MG63 (cell line): ENCODE measurements around the gene ZNF226. TPM values are rescaled to one million over a fixed set of nuclear protein-coding genes. Genes with fewer than 3 reads are reported as not detected.
"Not testable (repeated sequence)": the region's sequence is repeated elsewhere in the genome, so short reads cannot be mapped to it uniquely, and the experiment has no call there.

Source experiments
- DNase-seq: peaks from one replicate; pipeline ENCODE4 v3.0.0-alpha.2; 2020
- H3K27me3 ChIP-seq: fragments of 250-450 bp; sonication (Bioruptor Pico); 2 replicates; pipeline ENCODE4 v1.5.1; 2020; ENCODE audit warnings: mild to moderate bottlenecking, moderate library complexity
- H3K36me3 ChIP-seq: fragments of 250-450 bp; sonication (Bioruptor Pico); 2 replicates; pipeline ENCODE4 v1.5.1; 2020; ENCODE audit warnings: mild to moderate bottlenecking, moderate library complexity
- H3K4me3 ChIP-seq: fragments of 250-450 bp; sonication (Bioruptor Pico); 2 replicates; pipeline ENCODE4 v1.5.1; 2020; ENCODE audit warnings: mild to moderate bottlenecking, moderate library complexity
- H3K9me3 ChIP-seq: fragments of 250-450 bp; sonication (Bioruptor Pico); 2 replicates; pipeline ENCODE4 v1.5.1; 2020; ENCODE audit warnings: mild to moderate bottlenecking, moderate library complexity
- total RNA-seq: library from RNA; depleted of rRNA; stranded (reverse); fragments of >200 nt; shearing (Covaris generic); gene quantifications from 2 replicates; pipeline ENCODE4 v1.2.3, GENCODE V29; 2014; ENCODE audit warnings: low replicate concordance; rRNA removed

ZNF226 gene
- 8.8 and 12.7 TPM in 2 replicates for total RNA-seq

DNA sequence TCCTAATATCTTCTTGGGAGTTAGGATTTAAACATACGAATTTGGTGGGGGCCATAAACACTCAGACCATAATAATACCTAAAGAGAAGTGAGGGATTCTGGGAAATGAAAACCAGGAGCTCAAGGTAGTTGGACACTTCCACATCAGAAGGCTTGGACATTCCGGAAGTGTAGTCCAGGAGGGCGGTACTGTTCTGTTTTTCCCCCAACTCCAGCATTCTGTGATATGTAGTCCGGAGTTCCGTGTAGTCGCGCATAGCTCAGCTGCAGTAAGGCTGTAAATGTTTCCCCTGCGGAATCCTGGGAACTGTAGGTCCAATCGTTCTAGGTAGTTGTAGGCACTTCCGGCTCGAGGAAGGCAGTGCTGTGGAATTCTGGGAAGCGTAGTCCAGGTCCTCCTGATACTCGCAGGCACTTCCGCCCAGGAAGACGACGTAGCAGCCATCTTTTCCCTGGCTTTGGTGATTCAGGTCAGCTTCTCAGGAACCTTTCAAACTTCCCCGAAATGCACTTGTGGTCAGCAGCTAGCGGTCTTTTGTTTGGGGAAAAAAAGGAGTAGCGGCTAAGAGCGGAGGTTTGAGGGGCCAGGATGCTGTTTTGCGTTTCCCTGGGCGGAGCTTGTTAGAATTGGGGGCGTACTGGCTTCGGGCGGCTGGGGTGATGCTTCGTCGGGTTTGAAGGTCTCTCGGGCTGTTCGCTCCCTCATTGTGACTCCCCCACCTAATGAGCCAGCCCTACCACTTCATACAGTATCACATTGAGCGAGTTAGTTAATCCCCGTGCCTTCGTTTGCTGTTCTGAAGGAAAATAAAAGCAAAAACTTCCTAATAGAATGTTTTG, at the start of gene ZNF226:
Gene ZNF226, plus strand, starts transcription at position 428 of the 840 bp plus-strand sequence. CDS start 4,981 bp downstream, outside the sequence.
- peak; percentile 95 for DNase-seq
- H3K9me3 ChIP-seq = peaks cover 32% of the 10 kb centered on the region
- H3K27me3 ChIP-seq = no peaks in the 10 kb centered on the region
- H3K36me3 ChIP-seq = peaks cover 37% of the 10 kb centered on the region
- H3K4me3 ChIP-seq = peak within 1 kb of the TSS; percentile 87

DNA sequence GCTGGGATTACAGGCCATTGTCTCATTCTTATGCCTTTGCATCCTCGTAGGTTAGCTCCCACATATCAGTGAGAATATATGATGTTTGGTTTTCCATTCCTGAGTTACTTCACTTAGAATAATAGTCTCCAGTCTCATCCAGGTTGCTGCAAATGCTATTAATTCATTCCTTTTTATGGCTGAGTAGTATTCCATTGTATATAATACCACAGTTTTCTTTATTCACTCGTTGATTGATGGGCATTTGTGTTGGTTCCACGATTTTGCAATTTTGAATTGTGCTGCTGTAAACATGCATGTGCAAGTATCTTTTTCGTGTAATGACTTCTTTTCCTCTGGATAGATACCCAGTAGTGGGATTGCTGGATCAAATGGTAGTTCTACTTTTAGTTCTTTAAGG, 43.7 kb upstream of the ZNF226 start:
- H3K27me3 ChIP-seq, H3K4me3 ChIP-seq, DNase-seq: not testable (repeated sequence)
- Histone ChIP-seq H3K36me3 (peaks cover 56% of the 10 kb centered on the region), H3K9me3 (peaks cover 11% of the 10 kb centered on the region)

- H3K9me3 ChIP-seq = peaks cover 31% of the 10 kb centered on the region
- no peaks in the 10 kb centered on the region for H3K27me3 ChIP-seq
- no peak for DNase-seq
- no peak overlapping the region for H3K4me3 ChIP-seq
- peaks cover 43% of the 10 kb centered on the region for H3K36me3 ChIP-seq
Observed at GRCh38 chr19:44131955-44132354, 32.9 kb upstream of the ZNF226 start.

DNA sequence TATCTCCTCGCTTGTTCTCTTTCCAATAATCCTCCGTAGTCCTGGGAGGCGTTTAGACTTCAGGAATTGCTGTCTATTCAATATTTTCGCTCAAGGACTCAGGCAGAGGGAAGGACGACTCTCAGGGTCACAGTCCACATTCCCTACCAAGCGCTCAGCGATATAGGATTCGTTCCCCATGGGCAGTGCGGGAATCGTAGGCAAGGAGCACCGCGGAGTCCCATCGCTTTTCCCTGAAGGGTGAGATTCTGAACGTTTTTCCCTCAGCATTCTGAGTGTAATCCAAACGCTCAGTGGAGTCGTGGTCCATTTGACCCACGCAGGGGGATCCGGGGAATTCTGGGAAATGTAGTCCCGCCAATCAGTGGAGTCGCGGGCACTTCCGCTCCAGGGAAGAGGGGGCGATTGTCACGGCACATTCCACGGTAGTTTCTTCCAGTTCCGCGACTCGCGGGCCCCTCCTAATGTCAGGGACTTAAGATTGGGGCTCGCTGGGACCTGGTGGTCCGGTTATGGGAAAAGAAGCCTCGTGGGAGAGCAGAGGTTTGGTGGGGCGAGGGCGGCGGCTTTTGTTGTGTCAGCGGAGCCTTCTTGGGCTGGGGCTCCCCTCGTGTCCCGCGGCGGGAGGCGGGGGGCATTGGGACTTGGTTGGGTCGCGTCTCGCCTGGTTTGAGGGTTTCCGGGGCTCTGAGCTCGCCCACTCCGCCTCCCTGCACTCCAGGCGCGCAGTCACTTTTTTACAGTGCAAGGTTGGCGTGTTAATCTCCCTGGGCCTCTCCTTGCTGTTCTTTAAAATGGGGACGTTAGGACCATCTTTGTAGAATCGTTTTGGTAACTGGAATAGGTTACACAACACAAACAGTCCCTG, 23.5 kb upstream of the ZNF226 start, which contains the start of gene ZNF234:
Gene ZNF234, plus strand, starts transcription at position 364 of the 868 bp plus-strand sequence. CDS start 3,079 bp downstream, outside the sequence.
- H3K9me3 ChIP-seq = peaks cover 8% of the 10 kb centered on the region
- peak within 1 kb of the TSS; percentile 82 for H3K4me3 ChIP-seq
- peak; percentile 88 for DNase-seq
- H3K27me3 ChIP-seq = no peaks in the 10 kb centered on the region
- peaks cover 26% of the 10 kb centered on the region for H3K36me3 ChIP-seq

DNA sequence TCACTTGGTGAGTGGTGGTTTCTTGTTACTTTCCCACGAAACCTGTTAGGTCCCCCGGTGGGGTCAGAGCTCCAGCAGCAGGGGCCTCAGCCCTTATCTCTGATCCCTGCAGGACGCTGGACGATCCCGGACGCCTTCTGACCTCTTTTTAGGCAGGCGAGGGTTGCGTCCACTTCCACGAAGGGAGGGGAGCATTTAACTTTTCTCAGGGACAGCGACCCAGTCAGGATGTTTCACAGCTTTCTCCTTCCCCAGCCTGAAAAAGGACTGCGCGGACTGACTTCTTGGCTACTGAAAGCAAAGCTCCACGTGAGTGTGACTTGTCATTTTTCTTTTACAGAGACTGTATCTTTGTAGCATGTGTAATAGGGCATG, 22.9 kb upstream of the ZNF226 start:
- peak overlapping the region; percentile 82 for H3K4me3 ChIP-seq
- H3K27me3 ChIP-seq = no peaks in the 10 kb centered on the region
- H3K9me3 ChIP-seq = peaks cover 4% of the 10 kb centered on the region

DNA sequence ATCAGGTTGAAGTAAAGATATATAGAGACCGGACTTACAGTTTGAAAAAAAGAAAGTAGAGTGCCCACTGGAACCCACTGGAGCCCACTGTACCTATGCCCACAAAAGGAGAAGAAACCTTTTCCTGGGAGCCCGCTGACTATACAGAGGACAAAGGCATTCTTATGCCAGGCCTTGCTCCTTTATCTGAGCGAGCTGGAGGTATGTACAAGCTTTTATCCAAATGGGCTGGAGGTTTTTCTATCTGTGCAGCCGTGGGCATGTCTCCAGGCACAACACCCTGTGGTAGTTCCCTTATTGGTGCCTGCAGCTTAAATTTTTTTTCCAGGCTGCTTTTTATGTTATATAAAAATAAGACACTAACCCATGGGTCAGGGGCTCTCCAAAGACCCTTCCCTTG, 15.1 kb upstream of the ZNF226 start:
- H3K9me3 ChIP-seq = peaks cover 7% of the 10 kb centered on the region
- no peak for DNase-seq
- H3K27me3 ChIP-seq = no peaks in the 10 kb centered on the region
- H3K36me3 ChIP-seq = peaks cover 81% of the 10 kb centered on the region
- H3K4me3 ChIP-seq = no peak overlapping the region

More for the DNA sequence above, 22.9 kb upstream of the ZNF226 start:
- H3K36me3 ChIP-seq = peaks cover 30% of the 10 kb centered on the region
- peak; percentile 13 for DNase-seq

- Histone ChIP-seq H3K9me3 (peaks cover 20% of the 10 kb centered on the region), H3K27me3 (no peaks in the 10 kb centered on the region), H3K4me3 (no peak overlapping the region), H3K36me3 (peaks cover 76% of the 10 kb centered on the region)
- DNase-seq = no peak
Observed at GRCh38 chr19:44151491-44151890, 13.4 kb upstream of the ZNF226 start.

DNA sequence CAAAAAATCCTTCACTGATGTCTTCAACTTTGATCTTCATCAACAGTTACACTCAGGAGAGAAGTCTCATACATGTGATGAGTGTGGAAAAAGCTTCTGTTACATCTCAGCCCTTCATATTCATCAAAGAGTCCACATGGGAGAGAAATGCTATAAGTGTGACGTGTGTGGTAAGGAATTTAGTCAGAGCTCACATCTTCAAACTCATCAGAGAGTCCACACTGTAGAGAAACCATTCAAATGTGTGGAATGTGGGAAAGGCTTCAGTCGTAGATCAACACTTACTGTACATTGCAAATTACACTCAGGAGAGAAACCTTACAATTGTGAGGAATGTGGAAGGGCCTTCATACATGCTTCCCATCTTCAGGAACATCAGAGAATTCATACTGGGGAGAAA, 8.4 kb upstream of the ZNF226 start:
- Histone ChIP-seq H3K4me3 (no peak overlapping the region), H3K9me3 (peaks cover 47% of the 10 kb centered on the region), H3K27me3 (no peaks in the 10 kb centered on the region), H3K36me3 (peaks cover 50% of the 10 kb centered on the region)
- DNase-seq = no peak

- peaks cover 27% of the 10 kb centered on the region for H3K36me3 ChIP-seq
- H3K4me3 ChIP-seq = no peak overlapping the region
- H3K9me3 ChIP-seq = peaks cover 28% of the 10 kb centered on the region
- DNase-seq = no peak
- no peaks in the 10 kb centered on the region for H3K27me3 ChIP-seq
Observed at GRCh38 chr19:44163789-44164188, 1.1 kb upstream of the ZNF226 start.

- Histone ChIP-seq H3K27me3 (no peaks in the 10 kb centered on the region), H3K4me3 (peak overlapping the region; percentile 87), H3K36me3 (peaks cover 31% of the 10 kb centered on the region), H3K9me3 (peaks cover 28% of the 10 kb centered on the region)
- DNase-seq = no peak
Observed at GRCh38 chr19:44164327-44164672, 600 bp upstream of the ZNF226 start.

DNA sequence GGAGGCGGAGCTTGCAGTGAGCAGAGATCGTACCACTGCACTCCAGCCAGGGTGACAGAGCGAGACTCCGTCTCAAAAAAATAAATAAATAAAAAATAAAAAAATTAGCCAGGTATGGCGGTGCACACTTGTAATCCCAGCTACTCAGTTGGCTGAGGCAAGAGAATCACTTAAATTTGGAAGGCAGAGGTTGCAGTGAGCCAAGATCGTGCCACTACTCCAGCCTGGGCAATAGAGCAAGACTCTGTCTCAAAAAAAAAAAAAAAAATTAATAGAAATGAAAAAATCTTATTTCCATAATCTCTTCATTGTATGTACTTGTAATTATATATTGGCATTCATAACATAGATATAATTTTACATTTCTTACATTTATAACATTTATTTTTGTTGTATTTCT, 5.8 kb downstream of the ZNF226 start:
- H3K4me3 ChIP-seq, H3K27me3 ChIP-seq, DNase-seq: not testable (repeated sequence)
- peaks cover 91% of the 10 kb centered on the region for H3K36me3 ChIP-seq
- H3K9me3 ChIP-seq = peaks cover 30% of the 10 kb centered on the region

GRCh38 chr19:44176590-44176989, 11.7 kb downstream of the ZNF226 start:
- DNase-seq = no peak
- Histone ChIP-seq H3K9me3 (peaks cover 42% of the 10 kb centered on the region), H3K4me3 (no peak overlapping the region), H3K27me3 (no peaks in the 10 kb centered on the region), H3K36me3 (peaks cover 61% of the 10 kb centered on the region)

DNA sequence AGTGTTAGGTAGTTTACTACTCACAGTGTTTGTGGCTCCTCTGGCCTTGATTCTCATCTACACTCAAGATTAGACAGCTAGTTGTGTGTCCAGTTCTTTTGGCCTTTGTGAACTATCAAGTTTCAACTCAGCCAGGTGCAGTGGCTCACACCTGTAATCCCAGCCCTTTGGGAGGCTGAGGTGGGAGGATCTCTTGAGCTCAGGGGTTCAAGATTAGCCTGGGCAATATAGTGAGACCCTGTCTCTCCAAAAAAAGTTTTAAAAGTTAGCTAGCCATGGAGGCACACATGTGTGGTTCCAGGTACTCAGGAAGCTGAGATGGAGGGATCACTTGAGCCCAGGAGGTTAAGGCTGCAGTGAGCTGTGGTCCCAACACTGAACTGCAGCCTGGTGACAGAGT, 16.1 kb downstream of the ZNF226 start:
- H3K27me3 ChIP-seq = no peaks in the 10 kb centered on the region
- H3K36me3 ChIP-seq = peaks cover 17% of the 10 kb centered on the region
- H3K9me3 ChIP-seq = peaks cover 27% of the 10 kb centered on the region
- DNase-seq = no peak
- H3K4me3 ChIP-seq = no peak overlapping the region

- Histone ChIP-seq H3K9me3 (peaks cover 18% of the 10 kb centered on the region), H3K27me3 (no peaks in the 10 kb centered on the region)
Observed at GRCh38 chr19:44182145-44182544, 17.2 kb downstream of the ZNF226 start.

DNA sequence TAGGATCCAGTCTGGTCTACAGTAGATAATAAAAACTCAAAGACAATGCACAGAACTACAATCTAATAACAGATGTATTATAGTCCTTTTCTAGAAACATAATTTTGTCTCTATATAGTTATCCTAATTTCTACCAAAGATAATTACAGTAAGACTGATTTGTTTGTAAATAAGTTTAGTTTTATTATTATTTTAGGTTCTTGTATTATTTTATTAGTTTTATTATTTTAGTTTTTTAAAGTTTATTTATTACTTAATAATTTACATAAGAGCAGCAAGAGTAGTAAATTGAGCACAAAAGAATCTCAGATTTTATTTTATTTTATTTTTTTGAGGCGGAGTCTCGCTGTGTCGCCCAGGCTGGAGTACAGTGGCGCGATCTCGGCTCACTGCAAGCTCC, 25.1 kb downstream of the ZNF226 start:
- Histone ChIP-seq H3K9me3 (peaks cover 9% of the 10 kb centered on the region), H3K4me3 (no peak overlapping the region), H3K36me3 (no peaks in the 10 kb centered on the region), H3K27me3 (no peaks in the 10 kb centered on the region)
- DNase-seq = no peak

More at GRCh38 chr19:44182145-44182544, 17.2 kb downstream of the ZNF226 start:
- H3K36me3 ChIP-seq = peaks cover 5% of the 10 kb centered on the region; the same call in 1 of the 2 replicates
- H3K4me3 ChIP-seq = no peak overlapping the region
- DNase-seq = no peak

DNA sequence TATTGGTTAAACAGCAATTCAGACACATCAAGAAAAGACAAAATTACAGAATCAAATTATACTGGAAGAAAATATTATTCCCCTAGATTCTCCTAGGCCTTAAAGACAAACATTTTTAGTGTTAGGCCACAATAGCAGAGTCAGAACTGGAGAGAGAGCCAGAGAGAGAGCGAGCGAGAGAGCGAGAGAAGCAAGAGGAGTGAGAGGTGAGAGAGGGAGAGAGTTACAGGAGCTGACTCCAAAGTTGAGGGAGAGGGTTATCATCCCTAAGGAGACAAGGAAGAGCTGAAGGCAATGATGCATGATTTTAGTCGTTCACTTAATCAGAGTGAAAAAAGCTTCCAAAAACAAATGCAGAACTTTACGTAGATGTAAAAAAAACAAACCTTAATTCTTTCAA, 27.2 kb downstream of the ZNF226 start:
- DNase-seq = no peak
- Histone ChIP-seq H3K9me3 (peaks cover 7% of the 10 kb centered on the region), H3K4me3 (no peak overlapping the region), H3K36me3 (no peaks in the 10 kb centered on the region), H3K27me3 (no peaks in the 10 kb centered on the region)

- no peak overlapping the region for H3K4me3 ChIP-seq
- H3K27me3 ChIP-seq = no peaks in the 10 kb centered on the region
- DNase-seq = no peak
- no peaks in the 10 kb centered on the region for H3K36me3 ChIP-seq
- H3K9me3 ChIP-seq = peaks cover 8% of the 10 kb centered on the region
Observed at GRCh38 chr19:44196772-44197171, 31.9 kb downstream of the ZNF226 start.
